Coronary artery (tissue), 2 donors: ENCODE data around the gene KCNK13.
"Not testable (repeated sequence)": the region's sequence is repeated elsewhere in the genome, so short reads cannot be mapped to it uniquely, and the experiment has no call there.

Source experiments
- DNase-seq: peaks from one replicate; pipeline ENCODE4 v3.0.0-alpha.2; 2017; ENCODE audit warnings: low spot score
- H3K27ac ChIP-seq, 2 donors: fragments of 200-600 bp; sonication (generic); one replicate each; pipeline ENCODE4 v1.5.1; 2016 to 2019
- H3K4me3 ChIP-seq: fragments of 200-600 bp; sonication (generic); 2 replicates; pipeline ENCODE4 v1.5.1; 2016; ENCODE audit warnings: mild to moderate bottlenecking, moderate library complexity
- TF ChIP-seq, protein P1 (sequence below): fragments of 200-600 bp; sonication (generic); IDR thresholded peaks from one replicate; pipeline ENCODE4 v1.5.1; 2019; ENCODE audit warnings: antibody characterized with exemption

Gene KCNK13

DNA sequence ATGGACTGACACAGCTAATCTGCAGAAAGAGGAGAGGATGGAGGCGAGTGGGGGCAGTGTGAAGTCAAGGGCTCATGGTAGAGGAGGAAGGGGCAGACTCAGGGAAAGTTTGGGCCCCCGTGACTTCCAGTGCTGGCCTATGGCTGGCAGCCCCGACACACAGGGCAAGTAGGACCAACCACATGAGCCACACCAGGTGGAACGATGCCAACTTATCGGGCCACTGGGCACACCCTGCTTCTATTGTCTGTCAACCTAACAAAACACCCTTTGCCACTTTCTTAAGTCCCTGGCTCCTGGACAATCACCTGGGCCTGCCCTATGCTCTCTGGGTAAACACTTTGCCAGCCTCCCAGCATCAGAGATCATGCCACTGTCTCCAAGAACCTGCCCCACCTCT lies 129.4 kb downstream of the KCNK13 start:
- TF ChIP-seq, protein P1, sequence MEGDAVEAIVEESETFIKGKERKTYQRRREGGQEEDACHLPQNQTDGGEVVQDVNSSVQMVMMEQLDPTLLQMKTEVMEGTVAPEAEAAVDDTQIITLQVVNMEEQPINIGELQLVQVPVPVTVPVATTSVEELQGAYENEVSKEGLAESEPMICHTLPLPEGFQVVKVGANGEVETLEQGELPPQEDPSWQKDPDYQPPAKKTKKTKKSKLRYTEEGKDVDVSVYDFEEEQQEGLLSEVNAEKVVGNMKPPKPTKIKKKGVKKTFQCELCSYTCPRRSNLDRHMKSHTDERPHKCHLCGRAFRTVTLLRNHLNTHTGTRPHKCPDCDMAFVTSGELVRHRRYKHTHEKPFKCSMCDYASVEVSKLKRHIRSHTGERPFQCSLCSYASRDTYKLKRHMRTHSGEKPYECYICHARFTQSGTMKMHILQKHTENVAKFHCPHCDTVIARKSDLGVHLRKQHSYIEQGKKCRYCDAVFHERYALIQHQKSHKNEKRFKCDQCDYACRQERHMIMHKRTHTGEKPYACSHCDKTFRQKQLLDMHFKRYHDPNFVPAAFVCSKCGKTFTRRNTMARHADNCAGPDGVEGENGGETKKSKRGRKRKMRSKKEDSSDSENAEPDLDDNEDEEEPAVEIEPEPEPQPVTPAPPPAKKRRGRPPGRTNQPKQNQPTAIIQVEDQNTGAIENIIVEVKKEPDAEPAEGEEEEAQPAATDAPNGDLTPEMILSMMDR = no peak
- no peak for DNase-seq
- H3K4me3 ChIP-seq = no peak overlapping the region
- no peak overlapping the region for H3K27ac ChIP-seq

DNA sequence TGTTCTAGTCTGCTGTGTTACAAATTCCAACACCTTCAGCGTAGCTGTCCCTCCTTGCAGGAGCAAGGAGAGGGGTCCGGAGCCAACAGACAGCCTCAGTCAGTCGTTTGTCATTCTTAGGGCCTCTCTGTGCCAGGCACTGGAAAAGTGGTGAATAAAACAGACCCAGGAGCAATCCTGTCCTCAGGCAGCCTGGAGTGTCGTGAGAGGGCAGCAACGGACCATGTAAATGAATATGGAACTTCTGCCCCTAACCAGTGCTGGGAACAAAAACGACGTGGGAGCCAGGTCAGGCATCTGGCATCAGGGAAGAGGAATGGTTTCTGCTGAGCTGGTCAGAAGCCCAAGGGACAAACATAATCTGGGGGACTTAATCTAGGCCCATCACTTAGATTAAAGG lies 129.8 kb downstream of the KCNK13 start:
- H3K27ac ChIP-seq = no peak overlapping the region
- TF ChIP-seq, protein P1 = no peak
- no peak for DNase-seq
- no peak overlapping the region for H3K4me3 ChIP-seq

DNA sequence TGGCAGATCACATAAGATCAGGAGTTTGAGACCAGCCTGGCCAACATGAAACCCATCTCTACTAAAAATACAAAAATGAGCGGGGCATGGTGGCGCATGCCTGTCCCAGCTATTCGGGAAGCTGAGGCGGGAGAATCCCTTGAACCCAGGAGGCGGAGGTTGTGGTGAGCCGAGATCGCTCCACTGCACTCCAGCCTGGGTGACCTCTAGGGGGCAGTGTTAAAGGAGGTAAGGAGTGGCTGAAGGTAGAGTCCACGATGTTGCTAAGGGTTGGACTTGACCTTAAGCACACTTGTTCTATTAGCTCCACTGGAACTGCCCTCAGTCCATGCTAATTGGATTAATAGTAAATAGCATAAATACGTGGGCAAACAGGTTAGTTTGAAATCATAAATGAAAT lies 132.1 kb downstream of the KCNK13 start:
- H3K4me3 ChIP-seq = no peak overlapping the region
- no peak overlapping the region for H3K27ac ChIP-seq
- TF ChIP-seq, protein P1 = no peak
- DNase-seq = no peak

DNA sequence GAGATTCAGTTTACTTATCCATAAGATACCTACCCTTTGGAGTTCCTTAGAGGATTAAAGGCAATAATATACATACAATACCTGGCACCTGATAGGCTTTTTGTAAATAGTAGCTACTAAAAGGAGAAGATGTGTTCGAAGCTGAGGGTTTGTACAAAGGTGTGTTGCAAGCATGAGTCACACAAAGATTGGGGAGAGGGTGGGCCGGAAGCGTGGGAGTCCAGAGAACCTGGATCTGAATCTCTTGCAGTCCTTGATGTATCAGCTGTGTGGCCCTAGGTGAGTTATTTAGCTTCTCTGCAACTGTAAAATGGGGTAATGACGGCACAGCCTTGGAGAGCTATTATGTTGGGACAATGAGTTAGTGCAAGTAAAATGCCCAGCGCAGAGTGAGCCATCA lies 132.9 kb downstream of the KCNK13 start:
- DNase-seq = no peak
- TF ChIP-seq, protein P1 = no peak
- Histone ChIP-seq H3K4me3 (no peak overlapping the region), H3K27ac (no peak overlapping the region)

DNA sequence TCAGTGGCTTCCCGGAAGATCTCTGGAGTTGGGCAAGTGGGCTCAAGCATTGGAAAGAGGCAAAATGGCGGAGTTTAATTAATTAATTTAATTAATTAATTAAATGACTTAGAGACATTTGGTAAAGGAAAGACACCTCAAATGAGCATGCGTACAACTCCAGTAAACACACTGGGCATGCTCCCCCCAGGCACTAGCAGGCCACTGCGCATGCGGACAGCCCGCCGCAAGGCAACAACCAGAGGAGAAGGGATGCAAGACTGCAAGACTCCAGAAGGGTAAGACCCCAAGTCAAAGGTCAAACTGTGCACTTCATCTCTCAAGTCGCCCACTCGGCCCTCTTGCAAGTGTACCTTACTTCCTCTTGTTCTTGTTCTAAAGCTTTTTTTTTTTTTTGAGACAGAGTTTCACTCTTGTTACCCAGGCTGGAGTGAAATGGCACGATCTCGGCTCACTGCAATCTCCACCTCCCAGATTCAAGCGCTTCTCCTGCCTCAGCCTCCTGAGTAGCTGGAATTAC lies 136.8 kb downstream of the KCNK13 start:
- TF ChIP-seq, protein P1 = no peak
- H3K4me3 ChIP-seq = no peak overlapping the region
- no peak for DNase-seq
- H3K27ac ChIP-seq = no peak overlapping the region

DNA sequence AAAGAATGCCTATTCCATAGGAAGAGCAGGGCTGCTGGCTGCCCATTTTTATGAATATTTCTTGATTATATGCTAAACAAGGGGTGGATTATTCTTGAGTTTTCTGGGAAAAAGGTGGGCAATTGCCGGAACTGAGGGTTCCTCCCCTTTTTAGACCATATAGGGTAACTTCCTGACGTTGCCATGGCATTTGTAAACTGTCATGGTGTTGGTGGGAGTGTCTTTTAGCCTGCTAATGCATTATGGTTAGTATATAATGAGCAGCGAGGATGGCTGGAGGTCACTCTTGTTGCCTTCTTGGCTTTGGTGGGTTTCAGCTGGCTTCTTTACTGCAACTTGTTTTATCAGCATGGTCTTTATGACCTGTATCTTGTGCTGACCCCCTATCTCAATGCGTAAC lies 138.8 kb downstream of the KCNK13 start:
- not testable (repeated sequence) for H3K4me3 ChIP-seq, DNase-seq, H3K27ac ChIP-seq

DNA sequence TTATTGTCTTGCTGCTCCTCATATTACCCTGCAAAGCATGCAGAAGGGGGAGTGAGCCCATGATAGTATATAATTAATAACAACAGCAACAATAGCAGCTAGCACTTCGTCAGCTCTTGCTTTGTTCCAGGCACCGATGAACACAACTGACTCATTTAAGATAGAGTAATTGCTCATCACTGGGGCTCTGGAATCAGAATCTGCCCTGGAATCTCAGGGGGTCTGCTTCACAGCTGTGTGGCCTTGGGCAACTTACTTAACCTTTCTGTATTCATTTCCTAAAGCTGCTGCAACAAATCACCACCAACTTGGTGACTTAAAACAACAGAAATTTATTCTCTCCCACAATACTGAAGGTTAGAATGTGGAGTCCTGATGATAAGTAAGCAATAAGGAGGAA lies 139.6 kb downstream of the KCNK13 start:
- DNase-seq = no peak
- TF ChIP-seq, protein P1 = no peak
- Histone ChIP-seq H3K4me3 (no peak overlapping the region), H3K27ac (no peak overlapping the region)

DNA sequence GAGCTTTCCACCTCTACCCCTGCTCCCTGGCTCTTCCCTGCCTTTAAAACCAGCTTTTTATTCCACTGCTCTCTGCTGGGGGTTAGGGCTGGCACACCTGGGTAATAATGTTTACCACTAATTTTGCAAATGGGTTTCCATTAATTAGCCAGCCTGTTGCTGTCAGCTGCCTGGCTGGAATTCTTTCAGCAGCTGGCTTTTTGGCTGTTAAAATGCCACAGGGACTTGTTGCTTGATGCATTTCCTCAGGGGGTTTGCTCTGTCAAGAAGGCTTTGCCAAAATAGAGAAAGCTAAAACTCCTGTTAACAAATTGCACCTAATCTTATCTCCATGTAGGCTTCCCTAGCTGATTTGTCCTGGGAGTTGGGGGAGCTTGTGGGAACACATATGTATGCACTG lies 142.7 kb downstream of the KCNK13 start:
- H3K27ac ChIP-seq = no peak overlapping the region
- DNase-seq = no peak
- H3K4me3 ChIP-seq = no peak overlapping the region
- TF ChIP-seq, protein P1 = no peak
